Measurements from ENCODE around the gene TEX54.

Gene TEX54

GRCh38 chr11:62806611-62807121 is 26.0 kb downstream of the TEX54 start:
- POLR2A ChIA-PET = interaction anchor here (0.8 to 3.5 kb wide), 14 partner anchors 10 to 79 kb away, joined by 3 to 43 read pairs (median 5); partner anchors contain the start of genes HNRNPUL2, STX5, TAF6L and TEX54
- CTCF ChIA-PET = no interaction called here
- no peak for DNase-seq (ENCODE audit: extremely low spot score)
- TF ChIP-seq CTBP1 (IDR thresholded peaks at IDR 0.05; ENCODE audit: borderline replicate concordance) = no peak
- TF ChIP-seq TARDBP (IDR thresholded peaks at IDR 0.05) = no peak
- TF ChIP-seq LEF1 (IDR thresholded peaks at IDR 0.05; ENCODE audit: borderline replicate concordance) = no peak
- no peak for TF ChIP-seq SP1 (IDR thresholded peaks at IDR 0.05)
- TF ChIP-seq NFRKB (IDR thresholded peaks at IDR 0.05) = no peak
- no peak for TF ChIP-seq HDGF (IDR thresholded peaks at IDR 0.05; ENCODE audit: borderline replicate concordance)
- no peak for TF ChIP-seq ELF4 (IDR thresholded peaks at IDR 0.05)
- TF ChIP-seq ARNT (IDR thresholded peaks at IDR 0.05) = no peak

DNA sequence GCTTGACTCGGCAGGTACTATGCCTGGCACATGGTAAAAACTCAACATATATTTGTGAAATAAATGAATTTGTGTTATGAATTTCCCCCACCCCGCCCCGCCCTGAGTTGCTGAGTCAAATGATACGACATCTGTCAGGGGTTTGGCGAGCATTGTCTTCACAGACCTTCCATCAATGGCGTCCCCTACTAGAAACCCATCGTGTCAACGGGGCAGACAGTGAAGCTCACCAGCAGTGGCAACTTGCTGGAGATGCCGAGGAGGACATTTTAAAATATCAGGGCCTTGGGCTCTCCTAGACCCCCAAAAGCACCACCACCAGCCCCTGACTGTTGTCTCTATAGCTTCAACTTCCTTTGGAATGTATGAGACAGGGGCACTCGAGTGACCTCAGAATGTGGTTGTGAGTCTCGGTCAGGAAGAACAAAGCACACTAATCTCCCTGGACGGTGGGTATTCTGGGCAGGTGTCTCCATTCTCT is 26.6 kb downstream of the TEX54 start:
- no peak for DNase-seq (ENCODE audit: extremely low spot score)
- CTCF ChIA-PET = no interaction called here
- POLR2A ChIA-PET = interaction anchor here (0.8 to 3.5 kb wide), 16 partner anchors 9 to 79 kb away, joined by 3 to 43 read pairs (median 5); partner anchors contain the start of genes HNRNPUL2, SLC3A2, STX5 and TAF6L
- TF ChIP-seq FOXA1 (IDR thresholded peaks at IDR 0.05) = no peak
- no peak for TF ChIP-seq CTBP1 (IDR thresholded peaks at IDR 0.05; ENCODE audit: borderline replicate concordance)
- TF ChIP-seq SUZ12 (IDR thresholded peaks at IDR 0.05) = no peak
- no peak for TF ChIP-seq FOXM1 (IDR thresholded peaks at IDR 0.05; ENCODE audit: borderline replicate concordance)
- no peak for TF ChIP-seq TARDBP (IDR thresholded peaks at IDR 0.05)
- TF ChIP-seq ZNF384 (IDR thresholded peaks at IDR 0.05) = no peak
- TF ChIP-seq FOXK2 (IDR thresholded peaks at IDR 0.05) = no peak

DNA sequence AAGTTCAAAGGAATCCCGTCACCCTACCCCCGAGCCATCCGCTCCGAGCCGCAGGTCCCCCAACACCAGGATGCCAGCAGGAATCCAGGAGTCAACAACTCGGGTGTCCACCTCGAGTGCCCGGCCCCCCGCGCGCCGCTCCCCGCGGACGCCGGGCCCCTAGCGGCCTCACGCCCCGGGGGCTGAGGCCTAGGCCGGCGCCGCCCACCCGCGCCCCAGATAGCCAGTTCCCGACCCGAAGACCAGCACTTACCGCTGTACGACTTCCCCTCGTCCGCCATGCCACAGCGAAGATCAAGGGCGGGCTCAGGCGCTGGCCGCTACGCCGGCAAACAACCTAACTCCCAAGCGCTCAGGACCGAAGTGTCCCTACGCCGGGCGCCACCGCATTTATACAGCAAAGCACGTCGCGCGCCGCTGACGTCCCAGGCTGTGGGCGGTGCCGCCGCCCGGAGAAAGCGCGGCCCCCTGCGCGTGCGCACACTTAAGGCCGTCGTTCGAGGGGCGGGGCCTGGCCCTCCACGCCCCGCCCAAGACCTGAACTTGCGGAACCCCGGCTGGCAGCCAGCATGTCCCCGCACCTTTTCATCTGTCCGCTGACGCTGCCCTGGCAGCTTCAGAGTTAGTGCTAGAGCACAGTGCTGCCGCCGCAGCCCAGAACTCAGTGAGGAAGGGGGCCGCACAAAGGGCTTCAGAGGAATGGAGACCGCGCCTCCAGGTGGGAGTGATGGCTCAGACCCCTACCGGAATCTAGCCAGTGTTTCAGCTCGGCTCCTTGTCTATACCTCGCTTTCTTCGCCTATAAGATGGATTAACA is 27.4 kb downstream of the TEX54 start, which contains the start of gene NXF1:
Gene NXF1 (minus strand): TSS at position 365 of the 817 bp plus-strand sequence. CDS start 84 bp downstream, at position 281.
- no peak for TF ChIP-seq SP1 (IDR thresholded peaks at IDR 0.05)
- TF ChIP-seq CTBP1 (IDR thresholded peaks at IDR 0.05; ENCODE audit: borderline replicate concordance) = no peak
- no peak for TF ChIP-seq TARDBP (IDR thresholded peaks at IDR 0.05)
- TF ChIP-seq ELF4 (IDR thresholded peaks at IDR 0.05) = peak; percentile 91
- TF ChIP-seq FOXM1 (IDR thresholded peaks at IDR 0.05; ENCODE audit: borderline replicate concordance) = peak; percentile 55; the same call in 1 of the 2 replicates
- TF ChIP-seq LEF1 (IDR thresholded peaks at IDR 0.05; ENCODE audit: borderline replicate concordance) = peak; percentile 94
- TF ChIP-seq HDGF (IDR thresholded peaks at IDR 0.05; ENCODE audit: borderline replicate concordance) = no peak
- no peak for TF ChIP-seq ZNF384 (IDR thresholded peaks at IDR 0.05)
- DNase-seq (ENCODE audit: extremely low spot score) = peak; percentile 99
- ChIA-PET CTCF (no interaction called here), POLR2A (interaction anchor here (0.8 to 3.5 kb wide), 19 partner anchors 8 to 78 kb away, joined by 3 to 43 read pairs (median 5); partner anchors contain the start of genes HNRNPUL2, SLC3A2, STX5 and TAF6L)

GRCh38 chr11:62804310-62805075 is 28.1 kb downstream of the TEX54 start:
- no peak for DNase-seq (ENCODE audit: extremely low spot score)
- TF ChIP-seq, protein P1, sequence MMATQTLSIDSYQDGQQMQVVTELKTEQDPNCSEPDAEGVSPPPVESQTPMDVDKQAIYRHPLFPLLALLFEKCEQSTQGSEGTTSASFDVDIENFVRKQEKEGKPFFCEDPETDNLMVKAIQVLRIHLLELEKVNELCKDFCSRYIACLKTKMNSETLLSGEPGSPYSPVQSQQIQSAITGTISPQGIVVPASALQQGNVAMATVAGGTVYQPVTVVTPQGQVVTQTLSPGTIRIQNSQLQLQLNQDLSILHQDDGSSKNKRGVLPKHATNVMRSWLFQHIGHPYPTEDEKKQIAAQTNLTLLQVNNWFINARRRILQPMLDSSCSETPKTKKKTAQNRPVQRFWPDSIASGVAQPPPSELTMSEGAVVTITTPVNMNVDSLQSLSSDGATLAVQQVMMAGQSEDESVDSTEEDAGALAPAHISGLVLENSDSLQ (IDR thresholded peaks at IDR 0.05) = 0 out of 2 replicates have a peak, but pooled peaks have one; percentile 15
- no peak for TF ChIP-seq ELF4 (IDR thresholded peaks at IDR 0.05)
- TF ChIP-seq ZNF384 (IDR thresholded peaks at IDR 0.05) = no peak
- ChIA-PET CTCF (no interaction called here), POLR2A (interaction anchor here (0.9 to 2.2 kb wide), 7 partner anchors 8 to 60 kb away, joined by 3 to 14 read pairs (median 5); partner anchors contain the start of gene STX5)

- TF ChIP-seq NFRKB (IDR thresholded peaks at IDR 0.05) (no peak), L3MBTL2 (conservative IDR thresholded peaks at IDR 0.05) (no peak), ELF4 (IDR thresholded peaks at IDR 0.05) (no peak), SP1 (IDR thresholded peaks at IDR 0.05) (no peak), ZNF384 (IDR thresholded peaks at IDR 0.05) (no peak), LEF1 (IDR thresholded peaks at IDR 0.05; ENCODE audit: borderline replicate concordance) (no peak), HDGF (IDR thresholded peaks at IDR 0.05; ENCODE audit: borderline replicate concordance) (no peak), ARNT (IDR thresholded peaks at IDR 0.05) (no peak), CTBP1 (IDR thresholded peaks at IDR 0.05; ENCODE audit: borderline replicate concordance) (no peak), SUZ12 (IDR thresholded peaks at IDR 0.05) (no peak), TARDBP (IDR thresholded peaks at IDR 0.05) (no peak), FOXA1 (IDR thresholded peaks at IDR 0.05) (no peak), FOXK2 (IDR thresholded peaks at IDR 0.05) (no peak)
- TF ChIP-seq, protein P1 (IDR thresholded peaks at IDR 0.05) = no peak
- POLR2A ChIA-PET = interaction anchor here (0.7 to 2.4 kb wide), 10 partner anchors 10 to 89 kb away, joined by 3 to 11 read pairs (median 4); partner anchors contain the start of genes HNRNPUL2, STX5, TMEM179B and ZBTB3
- DNase-seq (ENCODE audit: extremely low spot score) = no peak
- CTCF ChIA-PET = no interaction called here
Measured at GRCh38 chr11:62801071-62801470, 31.6 kb downstream of the TEX54 start.

DNA sequence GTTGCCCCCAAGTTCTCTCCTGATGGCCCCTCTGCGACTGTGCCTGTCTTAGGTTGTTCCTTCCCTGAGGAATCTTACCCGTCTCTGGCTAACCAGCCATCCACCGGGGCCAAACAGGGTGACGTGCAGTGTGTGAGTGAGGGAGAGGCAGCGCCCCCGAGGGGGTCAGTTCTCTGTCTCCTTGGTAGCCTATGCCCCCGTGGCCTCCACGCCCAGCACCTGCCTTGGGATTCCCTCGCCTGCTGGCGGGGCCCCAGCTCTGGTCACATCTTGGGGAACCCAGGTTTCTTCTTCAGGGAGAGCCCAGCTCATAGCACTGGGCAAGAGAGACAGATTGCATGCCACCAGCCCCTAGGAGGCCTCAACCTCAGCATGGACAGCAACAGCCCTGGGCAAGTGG is 33.2 kb downstream of the TEX54 start:
- TF ChIP-seq TARDBP (IDR thresholded peaks at IDR 0.05) (no peak), FOXK2 (IDR thresholded peaks at IDR 0.05) (no peak), LEF1 (IDR thresholded peaks at IDR 0.05; ENCODE audit: borderline replicate concordance) (no peak), ELF4 (IDR thresholded peaks at IDR 0.05) (no peak), L3MBTL2 (conservative IDR thresholded peaks at IDR 0.05) (no peak), CTBP1 (IDR thresholded peaks at IDR 0.05; ENCODE audit: borderline replicate concordance) (no peak)
- TF ChIP-seq, protein P1 (IDR thresholded peaks at IDR 0.05) = no peak
- ChIA-PET CTCF (no interaction called here), POLR2A (interaction anchor here (1.4 to 2.4 kb wide), 2 partner anchors 9 to 42 kb away, joined by 3 to 11 read pairs; no protein-coding TSS in a partner anchor)
- no peak for DNase-seq (ENCODE audit: extremely low spot score)
